Measurements from ENCODE around the gene CUX1. TPM values are rescaled to one million over a fixed set of nuclear protein-coding genes. Genes with fewer than 3 reads are reported as not detected.

The CUX1 gene
- total and polyA plus RNA-seq, 2 donors (not counting 1 experiment from before 2014, with no cell fraction given), result 22.7 to 38.1 TPM

- H3K9me3 ChIP-seq (ENCODE audit: control insufficient read depth, insufficient read depth, low read depth, low read length), result no peaks in the 10 kb centered on the region
- TF ChIP-seq EZH2 (IDR thresholded peaks at IDR 0.05; ENCODE audit: low read length, missing control alignments) (no peak), CTCF (conservative IDR thresholded peaks at IDR 0.05 in 1 of 2, IDR thresholded peaks at IDR 0.05 in 1 of 2; ENCODE audit: low read depth in 1 of 2, low read length in 2 of 2) (no peak)
- no peaks in the 10 kb centered on the region for H3K27me3 ChIP-seq (ENCODE audit: control insufficient read depth, insufficient read depth, low read length)
- no peak overlapping the region for H3K4me2 ChIP-seq (ENCODE audit: extremely low read depth, insufficient read depth, low read length)
- no peak for DNase-seq (ENCODE audit: low read depth in 2 of 2)
- H3K27ac ChIP-seq (ENCODE audit: insufficient read depth, low read length), result no peak overlapping the region
- H3K79me2 ChIP-seq (ENCODE audit: control insufficient read depth, insufficient read depth, low read length), result peaks cover 31% of the 10 kb centered on the region
- peaks cover 4% of the 10 kb centered on the region for H3K4me1 ChIP-seq (ENCODE audit: control insufficient read depth, extremely low read depth, insufficient read depth, low read length)
- no peak overlapping the region for H3K4me3 ChIP-seq (replicated peaks in 1 of 4; ENCODE audit: control extremely low read depth in 1 of 4, insufficient read depth in 1 of 4, low read depth in 3 of 4, low read length in 4 of 4)
- no peaks in the 10 kb centered on the region for H4K20me1 ChIP-seq (ENCODE audit: control insufficient read depth, extremely low read depth, insufficient read depth, low read length)
- H3K9ac ChIP-seq (ENCODE audit: insufficient read depth, low read length), result no peak overlapping the region
- H3K36me3 ChIP-seq (ENCODE audit: control insufficient read depth, insufficient read depth, low read length), result no peaks in the 10 kb centered on the region
- no peak overlapping the region for H2AFZ ChIP-seq (ENCODE audit: low read length)
Measured at GRCh38 chr7:101854084-101854865, 36.8 kb downstream of the CUX1 start.

- DNase-seq (ENCODE audit: low read depth in 2 of 2), result peak; percentile 50 to 85
- Histone ChIP-seq H3K4me1 (ENCODE audit: control insufficient read depth, extremely low read depth, insufficient read depth, low read length) (peaks cover 4% of the 10 kb centered on the region), H2AFZ (ENCODE audit: low read length) (peak overlapping the region; percentile 57), H3K4me2 (ENCODE audit: extremely low read depth, insufficient read depth, low read length) (peak overlapping the region; percentile 9), H3K36me3 (ENCODE audit: control insufficient read depth, insufficient read depth, low read length) (no peaks in the 10 kb centered on the region), H3K79me2 (ENCODE audit: control insufficient read depth, insufficient read depth, low read length) (peaks cover 31% of the 10 kb centered on the region), H3K27me3 (ENCODE audit: control insufficient read depth, insufficient read depth, low read length) (no peaks in the 10 kb centered on the region), H3K4me3 (replicated peaks in 1 of 4; ENCODE audit: control extremely low read depth in 1 of 4, insufficient read depth in 1 of 4, low read depth in 3 of 4, low read length in 4 of 4) (peak overlapping the region; percentile 0 to 54 (median 22)), H3K27ac (ENCODE audit: insufficient read depth, low read length) (peak overlapping the region; percentile 68), H3K9ac (ENCODE audit: insufficient read depth, low read length) (peak overlapping the region; percentile 17), H4K20me1 (ENCODE audit: control insufficient read depth, extremely low read depth, insufficient read depth, low read length) (no peaks in the 10 kb centered on the region), H3K9me3 (ENCODE audit: control insufficient read depth, insufficient read depth, low read depth, low read length) (no peaks in the 10 kb centered on the region)
- peak in 1 of 2 donors; percentile 37 for TF ChIP-seq CTCF (conservative IDR thresholded peaks at IDR 0.05 in 1 of 2, IDR thresholded peaks at IDR 0.05 in 1 of 2; ENCODE audit: low read depth in 1 of 2, low read length in 2 of 2)
- no peak for TF ChIP-seq EZH2 (IDR thresholded peaks at IDR 0.05; ENCODE audit: low read length, missing control alignments)
Measured at GRCh38 chr7:101856473-101857357, 39.3 kb downstream of the CUX1 start.

GRCh38 chr7:101857358-101857811 is 40.0 kb downstream of the CUX1 start:
- H3K4me2 ChIP-seq (ENCODE audit: extremely low read depth, insufficient read depth, low read length), result peak overlapping the region; percentile 9
- H4K20me1 ChIP-seq (ENCODE audit: control insufficient read depth, extremely low read depth, insufficient read depth, low read length), result no peaks in the 10 kb centered on the region
- TF ChIP-seq CTCF (conservative IDR thresholded peaks at IDR 0.05 in 1 of 2, IDR thresholded peaks at IDR 0.05 in 1 of 2; ENCODE audit: low read depth in 1 of 2, low read length in 2 of 2) (no peak), EZH2 (IDR thresholded peaks at IDR 0.05; ENCODE audit: low read length, missing control alignments) (no peak)
- no peaks in the 10 kb centered on the region for H3K27me3 ChIP-seq (ENCODE audit: control insufficient read depth, insufficient read depth, low read length)
- no peaks in the 10 kb centered on the region for H3K9me3 ChIP-seq (ENCODE audit: control insufficient read depth, insufficient read depth, low read depth, low read length)
- H3K9ac ChIP-seq (ENCODE audit: insufficient read depth, low read length), result no peak overlapping the region
- H2AFZ ChIP-seq (ENCODE audit: low read length), result no peak overlapping the region
- H3K27ac ChIP-seq (ENCODE audit: insufficient read depth, low read length), result peak overlapping the region; percentile 68
- H3K4me3 ChIP-seq (replicated peaks in 1 of 4; ENCODE audit: control extremely low read depth in 1 of 4, insufficient read depth in 1 of 4, low read depth in 3 of 4, low read length in 4 of 4), result peak overlapping the region in 2 of 4 experiments; percentile 44 to 54
- peaks cover 34% of the 10 kb centered on the region for H3K79me2 ChIP-seq (ENCODE audit: control insufficient read depth, insufficient read depth, low read length)
- no peak for DNase-seq (ENCODE audit: low read depth in 2 of 2)
- H3K36me3 ChIP-seq (ENCODE audit: control insufficient read depth, insufficient read depth, low read length), result no peaks in the 10 kb centered on the region
- peaks cover 4% of the 10 kb centered on the region for H3K4me1 ChIP-seq (ENCODE audit: control insufficient read depth, extremely low read depth, insufficient read depth, low read length)

Data from fibroblast of lung (primary cell).